Tongue (tissue), 2 donors: ENCODE data around the gene JAZF1. TPM values are rescaled to one million over a fixed set of nuclear protein-coding genes. Genes with fewer than 3 reads are reported as not detected.

Experiments
- DNase-seq: peaks from one replicate; pipeline ENCODE4 v3.0.0-alpha.2; 2015
- total RNA-seq: library from RNA; depleted of rRNA; stranded (reverse); fragments of >200 nt; gene quantifications from one replicate; pipeline ENCODE4 v1.2.3, GENCODE V29; 2014

JAZF1 gene
- 30.4 TPM for total RNA-seq

GRCh38 chr7:28180364-28181147 lies at the start of gene JAZF1:
Gene JAZF1 (minus strand): TSS chr7:28180795.
- DNase-seq, result peak; percentile 87

- no peak for DNase-seq
Measured at GRCh38 chr7:28230261-28230660, 49.7 kb upstream of the JAZF1 start.

- peak; percentile 51 for DNase-seq
Measured at GRCh38 chr7:28228396-28228795, 47.8 kb upstream of the JAZF1 start.

- no peak for DNase-seq
Measured at GRCh38 chr7:28226003-28226402, 45.4 kb upstream of the JAZF1 start.

- DNase-seq, result no peak
Measured at GRCh38 chr7:28225576-28225975, 45.0 kb upstream of the JAZF1 start.

- no peak for DNase-seq
Measured at GRCh38 chr7:28224675-28225074, 44.1 kb upstream of the JAZF1 start.

GRCh38 chr7:28224172-28224571 lies 43.6 kb upstream of the JAZF1 start:
- DNase-seq, result no peak

- DNase-seq, result no peak
Measured at GRCh38 chr7:28222636-28223035, 42.0 kb upstream of the JAZF1 start.

- DNase-seq, result no peak
Measured at GRCh38 chr7:28219793-28220192, 39.2 kb upstream of the JAZF1 start.

GRCh38 chr7:28217143-28217542 lies 36.5 kb upstream of the JAZF1 start:
- DNase-seq, result peak; percentile 62

GRCh38 chr7:28211006-28211405 lies 30.4 kb upstream of the JAZF1 start:
- DNase-seq, result no peak

- no peak for DNase-seq
Measured at GRCh38 chr7:28208506-28208905, 27.9 kb upstream of the JAZF1 start.

- DNase-seq, result no peak
Measured at GRCh38 chr7:28207486-28208158, 27.0 kb upstream of the JAZF1 start.

- no peak for DNase-seq
Measured at GRCh38 chr7:28205506-28205905, 24.9 kb upstream of the JAZF1 start.

GRCh38 chr7:28203508-28204240 lies 23.1 kb upstream of the JAZF1 start:
- peak; percentile 8 for DNase-seq

GRCh38 chr7:28202222-28202621 lies 21.6 kb upstream of the JAZF1 start:
- DNase-seq, result no peak

- DNase-seq, result no peak
Measured at GRCh38 chr7:28201131-28201530, 20.5 kb upstream of the JAZF1 start.

GRCh38 chr7:28200598-28200997 lies 20.0 kb upstream of the JAZF1 start:
- DNase-seq, result peak; percentile 41

- DNase-seq, result no peak
Measured at GRCh38 chr7:28199021-28199510, 18.5 kb upstream of the JAZF1 start.

- DNase-seq, result no peak
Measured at GRCh38 chr7:28195910-28196620, 15.5 kb upstream of the JAZF1 start.

GRCh38 chr7:28192786-28193585 lies 12.4 kb upstream of the JAZF1 start:
- DNase-seq, result no peak
